AG10803 (cell line): ENCODE data around the gene CCL7.

Experiments
- DNase-seq: peaks from one replicate; pipeline ENCODE4 v3.0.0; 2010; ENCODE audit warnings: low read depth
- H3K4me3 ChIP-seq: 2 replicates; pipeline ENCODE4 v1.5.1; 2011; ENCODE audit warnings: mild to moderate bottlenecking, low read length, control low read depth
- CTCF ChIP-seq: conservative IDR thresholded peaks from 2 replicates; pipeline ENCODE4 v1.5.1; 2011; ENCODE audit warnings: mild to moderate bottlenecking, low read length, control low read depth, inconsistent platforms

CCL7 gene

GRCh38 chr17:34283571-34283970 is 13.6 kb downstream of the CCL7 start:
- H3K4me3 ChIP-seq: no peak overlapping the region
- TF ChIP-seq CTCF: no peak
- DNase-seq: no peak

DNA sequence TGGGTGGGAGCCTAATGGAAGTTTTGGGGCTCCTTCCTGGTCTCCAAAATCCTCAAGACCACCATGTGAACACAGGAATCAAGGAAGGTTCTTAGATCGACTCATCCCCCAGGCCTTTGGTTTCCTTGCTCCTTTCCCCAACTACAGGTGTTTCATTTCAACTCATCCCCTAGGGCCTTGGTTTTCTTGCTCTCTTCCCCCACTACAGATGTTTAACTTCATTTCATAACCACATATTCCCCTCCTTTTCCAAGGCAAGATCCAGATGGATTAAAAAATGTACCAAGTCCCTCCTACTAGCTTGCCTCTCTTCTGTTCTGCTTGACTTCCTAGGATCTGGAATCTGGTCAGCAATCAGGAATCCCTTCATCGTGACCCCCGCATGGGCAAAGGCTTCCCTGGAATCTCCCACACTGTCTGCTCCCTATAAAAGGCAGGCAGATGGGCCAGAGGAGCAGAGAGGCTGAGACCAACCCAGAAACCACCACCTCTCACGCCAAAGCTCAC is 15.3 kb downstream of the CCL7 start, which contains the start of gene CCL11:
Gene CCL11, plus strand, starts transcription at position 457 of the 507 bp plus-strand sequence. CDS start 67 bp downstream, outside the sequence.
- no peak for TF ChIP-seq CTCF
- DNase-seq: peak; percentile 12
- H3K4me3 ChIP-seq: no peak within 1 kb of the TSS

- H3K4me3 ChIP-seq: no peak overlapping the region
- TF ChIP-seq CTCF: no peak
- no peak for DNase-seq
Observed at GRCh38 chr17:34287875-34288274, 17.9 kb downstream of the CCL7 start.

- no peak for TF ChIP-seq CTCF
Observed at GRCh38 chr17:34290586-34290985, 20.6 kb downstream of the CCL7 start.

GRCh38 chr17:34291721-34292348 is 21.8 kb downstream of the CCL7 start:
- DNase-seq: no peak
- no peak overlapping the region for H3K4me3 ChIP-seq
- no peak for TF ChIP-seq CTCF

More at GRCh38 chr17:34290586-34290985, 20.6 kb downstream of the CCL7 start:
- DNase-seq: no peak
- no peak overlapping the region for H3K4me3 ChIP-seq

- TF ChIP-seq CTCF: no peak
- DNase-seq: peak; percentile 21
- no peak overlapping the region for H3K4me3 ChIP-seq
Observed at GRCh38 chr17:34299027-34299426, 29.0 kb downstream of the CCL7 start.

DNA sequence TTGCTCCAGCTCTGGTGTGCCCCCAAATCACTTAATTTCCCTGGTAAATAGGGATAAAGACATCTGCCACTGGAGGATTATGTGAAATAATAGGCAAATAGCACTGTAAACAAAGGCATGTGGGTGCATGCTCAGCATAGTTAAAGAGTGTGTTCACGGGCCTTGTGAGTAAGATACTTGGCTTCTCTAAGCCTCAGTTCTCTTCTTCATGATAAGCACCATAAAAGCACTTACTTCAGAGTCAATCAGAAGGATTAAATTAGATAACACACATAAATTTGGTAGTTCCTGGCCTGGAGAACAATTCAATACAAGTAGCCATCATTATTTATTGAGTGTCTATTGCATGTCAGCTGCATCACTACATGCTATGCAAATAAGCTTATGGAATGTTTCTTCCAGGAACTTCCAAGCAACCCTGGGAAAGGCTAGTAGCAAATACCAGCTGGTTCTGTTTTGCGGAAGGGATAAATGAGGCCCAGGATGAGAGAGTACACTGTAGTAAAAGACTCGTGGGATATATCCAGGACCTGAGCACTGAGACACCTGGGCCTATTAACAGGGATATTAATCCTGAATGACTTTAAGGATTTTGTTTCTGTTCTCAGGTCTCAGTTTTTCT is 30.0 kb downstream of the CCL7 start:
- H3K4me3 ChIP-seq: no peak overlapping the region
- DNase-seq: peak; percentile 87
- no peak for TF ChIP-seq CTCF
